ENCODE results near the gene CNTN4. TPM values are rescaled to one million over a fixed set of nuclear protein-coding genes. Genes with fewer than 3 reads are reported as not detected.

The CNTN4 gene
- total RNA-seq, 1 donor from 2014 or later = 23.0 TPM

DNA sequence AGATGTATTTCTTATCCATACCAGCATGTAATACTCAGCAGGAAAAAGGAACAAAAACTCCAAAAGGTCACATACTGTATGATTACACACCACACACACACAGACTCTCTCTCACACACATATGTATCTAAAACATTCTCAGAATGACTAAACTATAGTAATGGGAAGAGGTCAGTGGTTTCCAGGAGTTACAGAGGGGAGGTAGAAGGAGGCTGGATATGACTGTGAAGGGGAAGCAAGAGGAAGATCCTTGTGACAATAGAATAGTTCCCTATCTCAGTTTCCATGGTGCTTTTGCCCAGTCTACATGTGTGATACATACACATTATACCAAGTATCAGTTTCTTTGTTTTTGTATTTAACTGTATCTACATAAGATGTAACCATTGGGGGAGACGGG is 821.4 kb downstream of the CNTN4 start:
- DNase-seq = no peak
- TF ChIP-seq, protein P1, sequence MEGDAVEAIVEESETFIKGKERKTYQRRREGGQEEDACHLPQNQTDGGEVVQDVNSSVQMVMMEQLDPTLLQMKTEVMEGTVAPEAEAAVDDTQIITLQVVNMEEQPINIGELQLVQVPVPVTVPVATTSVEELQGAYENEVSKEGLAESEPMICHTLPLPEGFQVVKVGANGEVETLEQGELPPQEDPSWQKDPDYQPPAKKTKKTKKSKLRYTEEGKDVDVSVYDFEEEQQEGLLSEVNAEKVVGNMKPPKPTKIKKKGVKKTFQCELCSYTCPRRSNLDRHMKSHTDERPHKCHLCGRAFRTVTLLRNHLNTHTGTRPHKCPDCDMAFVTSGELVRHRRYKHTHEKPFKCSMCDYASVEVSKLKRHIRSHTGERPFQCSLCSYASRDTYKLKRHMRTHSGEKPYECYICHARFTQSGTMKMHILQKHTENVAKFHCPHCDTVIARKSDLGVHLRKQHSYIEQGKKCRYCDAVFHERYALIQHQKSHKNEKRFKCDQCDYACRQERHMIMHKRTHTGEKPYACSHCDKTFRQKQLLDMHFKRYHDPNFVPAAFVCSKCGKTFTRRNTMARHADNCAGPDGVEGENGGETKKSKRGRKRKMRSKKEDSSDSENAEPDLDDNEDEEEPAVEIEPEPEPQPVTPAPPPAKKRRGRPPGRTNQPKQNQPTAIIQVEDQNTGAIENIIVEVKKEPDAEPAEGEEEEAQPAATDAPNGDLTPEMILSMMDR (IDR thresholded peaks at IDR 0.05; ENCODE audit: partially characterized antibody, unreplicated experiment) = no peak
- peaks cover 6% of the 10 kb centered on the region for H3K36me3 Mint-ChIP-seq (ENCODE audit: unreplicated experiment)
- H3K27ac Mint-ChIP-seq (ENCODE audit: unreplicated experiment) = no peak overlapping the region
- peaks cover 4% of the 10 kb centered on the region for H3K9me3 Mint-ChIP-seq (ENCODE audit: unreplicated experiment)
- H3K4me3 Mint-ChIP-seq (ENCODE audit: unreplicated experiment) = no peak overlapping the region
- H3K4me1 Mint-ChIP-seq (ENCODE audit: low read depth, unreplicated experiment) = no peaks in the 10 kb centered on the region
- no peaks in the 10 kb centered on the region for H3K27me3 Mint-ChIP-seq (ENCODE audit: unreplicated experiment)

DNA sequence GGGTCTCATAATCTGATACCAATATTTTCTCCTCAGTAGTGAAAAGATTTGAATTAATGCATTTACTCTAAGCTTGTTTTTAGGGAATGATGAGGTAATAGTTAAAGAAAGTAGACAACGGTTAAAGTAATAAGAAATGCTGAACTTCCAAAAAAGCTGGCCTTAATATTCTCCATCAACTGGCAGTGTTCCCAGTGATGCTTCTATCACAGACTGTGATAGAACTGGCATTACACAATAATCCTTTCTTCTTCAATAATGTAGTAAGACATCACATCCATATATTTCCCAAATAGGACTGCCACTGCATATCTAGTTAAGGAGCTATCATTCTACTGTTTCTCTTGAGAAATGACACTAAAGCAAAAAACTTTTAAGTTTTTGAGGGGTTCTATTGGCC is 822.8 kb downstream of the CNTN4 start:
- Mint-ChIP-seq H3K27ac (ENCODE audit: unreplicated experiment) (no peak overlapping the region), H3K27me3 (ENCODE audit: unreplicated experiment) (no peaks in the 10 kb centered on the region), H3K4me3 (ENCODE audit: unreplicated experiment) (no peak overlapping the region), H3K9me3 (ENCODE audit: unreplicated experiment) (peaks cover 5% of the 10 kb centered on the region), H3K36me3 (ENCODE audit: unreplicated experiment) (peaks cover 6% of the 10 kb centered on the region), H3K4me1 (ENCODE audit: low read depth, unreplicated experiment) (peaks cover 3% of the 10 kb centered on the region)
- no peak for DNase-seq
- TF ChIP-seq, protein P1 (IDR thresholded peaks at IDR 0.05; ENCODE audit: partially characterized antibody, unreplicated experiment) = no peak

DNA sequence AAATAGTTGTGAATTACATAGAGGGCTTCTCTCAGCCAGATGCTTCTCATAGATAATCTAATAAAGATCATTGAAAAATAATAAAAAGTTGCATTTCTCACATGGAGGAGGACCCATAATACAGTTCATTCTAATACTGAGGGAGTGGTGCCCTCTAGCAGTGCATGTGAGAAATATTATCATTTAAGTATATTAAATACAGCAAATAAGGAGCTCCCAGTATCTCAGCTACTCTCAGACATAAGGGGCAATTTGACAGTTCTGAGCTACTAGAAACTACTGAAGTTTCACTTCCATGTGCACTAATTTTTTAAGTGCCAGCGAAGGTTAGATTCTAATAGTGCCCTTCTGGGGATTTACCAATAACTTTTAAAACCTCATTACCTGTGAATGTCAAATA is 823.2 kb downstream of the CNTN4 start:
- no peak overlapping the region for H3K27ac Mint-ChIP-seq (ENCODE audit: unreplicated experiment)

DNA sequence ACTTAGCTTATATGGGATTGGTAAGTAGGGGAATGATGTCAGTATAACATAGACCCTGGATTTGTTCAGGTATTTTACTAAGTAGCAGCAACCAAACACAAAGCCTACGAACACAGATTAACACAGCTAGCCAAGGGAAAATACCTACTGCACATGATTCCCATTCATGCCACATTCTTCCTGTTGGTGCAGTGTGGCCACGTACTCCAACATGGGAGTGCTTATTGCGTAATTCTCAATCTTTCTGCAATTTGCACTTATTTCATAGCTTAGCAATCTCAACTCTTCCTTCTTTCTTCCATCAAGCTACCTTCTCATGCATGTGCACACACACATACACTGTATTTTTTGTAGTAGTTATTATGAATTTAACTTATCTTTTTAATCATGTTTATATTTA is 824.7 kb downstream of the CNTN4 start:
- H3K4me1 Mint-ChIP-seq (ENCODE audit: low read depth, unreplicated experiment) = peaks cover 3% of the 10 kb centered on the region
- H3K36me3 Mint-ChIP-seq (ENCODE audit: unreplicated experiment) = no peaks in the 10 kb centered on the region
- TF ChIP-seq, protein P1 (IDR thresholded peaks at IDR 0.05; ENCODE audit: partially characterized antibody, unreplicated experiment) = no peak
- H3K4me3 Mint-ChIP-seq (ENCODE audit: unreplicated experiment) = no peak overlapping the region
- H3K9me3 Mint-ChIP-seq (ENCODE audit: unreplicated experiment) = peaks cover 5% of the 10 kb centered on the region
- DNase-seq = no peak
- no peaks in the 10 kb centered on the region for H3K27me3 Mint-ChIP-seq (ENCODE audit: unreplicated experiment)
- H3K27ac Mint-ChIP-seq (ENCODE audit: unreplicated experiment) = no peak overlapping the region

More for the DNA sequence above, 823.2 kb downstream of the CNTN4 start:
- Mint-ChIP-seq H3K36me3 (ENCODE audit: unreplicated experiment) (peaks cover 6% of the 10 kb centered on the region), H3K9me3 (ENCODE audit: unreplicated experiment) (peaks cover 5% of the 10 kb centered on the region), H3K4me3 (ENCODE audit: unreplicated experiment) (no peak overlapping the region), H3K27me3 (ENCODE audit: unreplicated experiment) (no peaks in the 10 kb centered on the region), H3K4me1 (ENCODE audit: low read depth, unreplicated experiment) (peaks cover 3% of the 10 kb centered on the region)
- TF ChIP-seq, protein P1 (IDR thresholded peaks at IDR 0.05; ENCODE audit: partially characterized antibody, unreplicated experiment) = no peak
- no peak for DNase-seq

DNA sequence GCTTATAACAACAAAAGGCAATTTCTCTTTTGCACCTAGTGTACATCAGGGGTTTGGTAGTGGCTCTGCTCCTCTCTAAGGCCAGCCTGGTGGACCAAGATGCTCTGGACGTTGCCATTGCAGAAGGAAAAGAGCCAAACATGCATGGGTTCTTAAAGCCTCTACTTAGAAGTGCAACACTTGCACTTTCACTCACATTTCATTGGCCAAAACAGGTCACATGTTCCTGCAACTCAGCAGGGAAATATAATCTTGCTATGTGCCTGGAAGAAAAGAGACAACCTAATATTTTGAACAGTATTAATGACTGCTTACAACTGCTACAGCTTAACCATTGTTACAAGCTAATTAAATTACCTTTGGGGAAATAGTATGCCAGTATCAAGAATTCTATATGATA is 828.6 kb downstream of the CNTN4 start:
- peaks cover 5% of the 10 kb centered on the region for H3K36me3 Mint-ChIP-seq (ENCODE audit: unreplicated experiment)
- no peak overlapping the region for H3K4me3 Mint-ChIP-seq (ENCODE audit: unreplicated experiment)
- DNase-seq = no peak
- H3K9me3 Mint-ChIP-seq (ENCODE audit: unreplicated experiment) = peaks cover 3% of the 10 kb centered on the region
- TF ChIP-seq, protein P1 (IDR thresholded peaks at IDR 0.05; ENCODE audit: partially characterized antibody, unreplicated experiment) = no peak
- H3K4me1 Mint-ChIP-seq (ENCODE audit: low read depth, unreplicated experiment) = peaks cover 3% of the 10 kb centered on the region
- H3K27me3 Mint-ChIP-seq (ENCODE audit: unreplicated experiment) = peaks cover 2% of the 10 kb centered on the region
- no peak overlapping the region for H3K27ac Mint-ChIP-seq (ENCODE audit: unreplicated experiment)
